ENCODE results near the gene HPS5.
A peak's percentile ranks its signal among the peaks of the same experiment; 100 is the strongest.
"Not testable (repeated sequence)": the region's sequence is repeated elsewhere in the genome, so short reads cannot be mapped to it uniquely, and the experiment has no call there.

Gene HPS5

GRCh38 chr11:18270102-18270501 is 51.8 kb downstream of the HPS5 start:
- no peak for DNase-seq

DNA sequence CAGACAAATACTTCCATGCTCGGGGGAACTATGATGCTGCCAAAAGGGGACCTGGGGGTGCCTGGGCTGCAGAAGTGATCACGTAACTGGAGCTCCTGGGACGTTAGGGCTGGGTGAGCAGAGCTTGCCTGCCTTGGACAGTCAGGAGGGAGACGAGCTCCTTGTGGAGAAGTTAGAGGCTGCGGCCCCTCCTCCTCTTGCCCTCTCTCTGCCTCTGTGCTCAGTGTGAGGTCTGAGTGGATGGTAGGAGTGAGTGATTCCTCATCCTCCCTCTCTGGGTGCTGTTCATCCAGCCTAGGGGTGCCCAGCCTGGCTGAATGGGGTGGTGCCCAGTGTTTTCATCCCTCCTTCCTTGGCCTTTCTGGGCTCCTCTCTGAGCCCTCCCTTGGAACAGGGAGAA is 52.7 kb downstream of the HPS5 start:
- DNase-seq: not testable (repeated sequence)

GRCh38 chr11:18267335-18268133 is 54.4 kb downstream of the HPS5 start:
- DNase-seq: not testable (repeated sequence)

GRCh38 chr11:18265949-18266348 is 56.0 kb downstream of the HPS5 start, which contains the start of gene SAA1:
Gene SAA1, plus strand, starts transcription at chr11:18266264. Its CDS starts 624 bp downstream, at chr11:18266888.
- no peak for DNase-seq

DNA sequence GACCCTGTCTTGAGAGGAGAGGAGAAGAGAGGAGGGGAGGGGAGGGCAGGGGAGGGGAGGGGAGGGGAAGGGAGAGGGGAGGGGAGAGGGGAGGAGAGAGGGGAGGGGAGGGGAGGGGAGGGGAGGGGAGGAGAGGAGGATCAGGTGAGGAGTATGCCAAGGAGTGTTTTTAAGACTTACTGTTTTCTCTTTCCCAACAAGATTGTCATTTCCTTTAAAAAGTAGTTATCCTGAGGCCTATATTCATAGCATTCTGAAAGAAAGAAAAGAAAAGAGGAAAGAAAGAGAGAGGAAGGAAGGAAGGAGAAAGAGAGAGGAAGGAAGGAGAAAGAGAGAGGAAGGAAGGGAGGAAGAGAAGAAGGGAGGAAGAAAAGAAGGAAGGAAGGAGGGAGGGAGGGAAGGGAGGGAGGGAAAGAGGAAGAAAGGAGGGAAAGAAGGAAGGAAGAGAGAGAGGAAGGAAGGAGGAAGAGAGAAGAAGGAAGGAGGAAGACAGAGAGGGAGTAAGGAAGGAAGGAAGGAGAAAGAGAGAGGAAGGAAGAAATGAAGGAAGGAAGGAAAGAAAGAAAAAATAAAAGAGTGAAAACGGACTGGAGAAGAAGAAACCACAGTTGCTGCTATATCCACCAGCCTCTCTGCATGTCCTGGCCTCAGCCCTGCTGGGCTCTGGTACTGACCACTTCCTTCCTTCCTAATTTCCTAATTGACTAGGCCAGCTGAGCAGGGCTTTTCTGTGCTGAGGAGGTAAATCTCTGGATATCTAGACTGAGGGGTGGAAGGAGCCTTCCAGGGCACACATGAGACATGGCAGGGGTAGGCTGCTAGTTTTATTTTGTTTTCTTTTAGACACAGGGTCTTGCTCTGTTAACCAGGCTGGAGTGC is 57.0 kb downstream of the HPS5 start:
- no peak for DNase-seq

DNA sequence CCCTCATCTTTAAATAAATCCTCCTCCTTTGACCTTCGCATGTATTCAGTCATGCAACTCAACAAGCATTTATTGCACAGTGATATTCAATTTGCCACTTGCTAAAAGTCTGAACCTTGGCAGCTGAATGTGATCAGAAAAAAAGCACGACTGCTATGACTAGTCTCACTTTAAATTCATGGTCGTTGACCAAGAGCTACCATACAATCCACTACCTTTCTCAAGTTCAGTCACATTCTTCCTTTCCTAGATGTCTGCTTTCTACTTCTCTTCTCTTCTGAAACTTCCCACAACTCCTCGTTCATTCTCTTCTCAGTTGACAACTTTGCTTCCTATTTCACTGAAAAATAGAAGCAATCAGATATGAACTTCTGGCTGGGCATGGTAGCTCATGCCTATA is 57.9 kb downstream of the HPS5 start:
- DNase-seq: no peak

DNA sequence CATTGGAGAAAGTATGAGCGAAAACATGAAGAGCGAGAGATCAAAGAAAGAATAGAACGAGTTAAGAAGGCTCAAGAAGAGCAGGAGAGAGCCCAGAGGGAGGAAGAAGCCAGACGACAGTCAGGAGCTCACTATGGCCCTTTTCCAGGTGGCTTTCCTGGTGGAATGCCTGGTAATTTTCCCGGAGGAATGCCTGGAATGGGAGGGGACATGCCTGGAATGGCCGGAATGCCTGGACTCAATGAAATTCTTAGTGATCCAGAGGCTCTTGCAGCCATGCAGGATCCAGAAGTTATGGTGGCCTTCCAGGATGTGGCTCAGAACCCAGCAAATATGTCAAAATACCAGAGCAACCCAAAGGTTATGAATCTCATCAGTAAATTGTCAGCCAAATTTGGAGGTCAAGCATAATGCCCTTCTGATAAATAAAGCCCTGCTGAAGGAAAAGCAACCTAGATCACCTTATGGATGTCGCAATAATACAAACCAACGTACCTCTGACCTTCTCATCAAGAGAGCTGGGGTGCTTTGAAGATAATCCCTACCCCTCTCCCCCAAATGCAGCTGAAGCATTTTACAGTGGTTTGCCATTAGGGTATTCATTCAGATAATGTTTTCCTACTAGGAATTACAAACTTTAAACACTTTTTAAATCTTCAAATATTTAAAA is 59.1 kb downstream of the HPS5 start:
- DNase-seq: not testable (repeated sequence)

DNA sequence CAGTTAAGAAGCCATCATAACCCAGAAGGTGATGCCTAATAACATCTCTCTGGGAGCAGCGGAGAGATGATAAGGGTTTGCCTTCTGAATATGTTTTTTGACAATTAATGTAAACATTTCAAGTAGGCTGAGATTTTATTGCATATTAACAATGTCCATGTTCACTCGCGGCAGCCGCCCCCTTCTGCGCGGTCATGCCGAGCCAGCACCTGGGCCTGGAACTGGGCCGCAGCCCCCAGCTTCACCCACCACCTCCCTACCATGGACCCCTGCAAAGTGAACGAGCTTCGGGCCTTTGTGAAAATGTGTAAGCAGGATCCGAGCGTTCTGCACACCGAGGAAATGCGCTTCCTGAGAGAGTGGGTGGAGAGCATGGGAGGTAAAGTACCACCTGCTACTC is 60.2 kb downstream of the HPS5 start:
- no peak for DNase-seq

DNA sequence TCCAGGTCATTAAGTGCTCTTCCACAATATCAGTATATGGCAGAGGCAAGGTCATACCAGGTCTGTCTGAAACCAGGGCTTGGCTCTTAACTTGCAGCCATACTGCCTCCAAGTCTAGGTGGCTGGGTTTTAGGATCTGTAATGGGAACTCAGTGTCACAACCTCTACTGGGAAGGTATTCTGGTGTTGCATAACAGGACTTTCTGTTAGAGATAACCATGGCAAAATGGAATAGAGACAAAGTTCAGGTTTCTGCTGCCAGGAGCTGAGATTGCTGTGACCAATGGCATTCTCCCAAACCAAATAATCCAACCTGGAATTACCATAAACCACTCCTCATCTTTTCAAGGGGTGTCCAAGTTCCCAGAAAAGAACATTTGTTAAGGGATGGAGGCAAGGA is 62.7 kb downstream of the HPS5 start:
- no peak for DNase-seq

GRCh38 chr11:18254781-18255361 is 67.1 kb downstream of the HPS5 start:
- DNase-seq: no peak

- no peak for DNase-seq
Observed at GRCh38 chr11:18253778-18254338, 68.1 kb downstream of the HPS5 start.

DNA sequence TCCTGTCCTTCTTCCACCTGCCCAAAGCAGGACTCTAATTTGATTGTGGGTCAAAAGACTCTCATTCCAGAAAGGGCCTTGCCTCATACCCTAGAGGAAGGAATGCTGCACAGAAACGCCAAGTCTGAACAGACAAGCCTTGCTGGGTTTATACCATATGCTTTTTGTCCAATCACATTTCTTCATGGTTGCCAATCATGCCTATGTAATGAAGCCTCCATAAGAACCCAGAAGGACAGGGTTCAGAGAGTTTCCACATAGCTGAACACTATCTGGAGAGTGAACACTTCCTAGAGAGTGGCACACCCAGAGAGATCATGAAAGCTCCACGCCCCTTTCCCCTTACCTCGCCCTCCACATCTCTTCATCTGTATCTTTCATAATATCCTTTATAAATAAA is 68.7 kb downstream of the HPS5 start:
- no peak for DNase-seq

DNA sequence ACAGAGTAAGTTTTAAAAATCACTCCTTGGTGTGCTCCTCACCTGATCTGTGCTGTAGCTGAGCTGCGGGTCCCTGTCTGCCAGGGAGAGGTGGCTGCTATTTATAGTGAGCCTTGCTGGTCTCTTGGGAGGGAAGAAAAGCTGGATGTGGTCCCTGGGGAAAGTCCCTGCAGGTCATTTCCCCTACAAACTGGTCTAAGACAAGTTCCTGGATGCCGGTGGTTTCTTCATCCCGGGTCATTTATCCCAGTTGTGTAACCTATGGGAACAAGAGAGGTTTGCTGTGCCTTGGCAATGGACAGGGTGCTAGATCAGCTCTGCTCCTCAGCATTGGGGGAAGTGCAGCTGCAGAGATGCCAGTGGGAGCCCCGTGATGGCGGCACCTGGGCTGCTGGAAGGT is 73.4 kb downstream of the HPS5 start, which contains the start of gene SAA2:
SAA2 (minus strand) TSS at position 108 of the 400 bp plus-strand sequence. CDS start 657 bp downstream, outside the sequence.
- DNase-seq: peak; percentile 6

- not testable (repeated sequence) for DNase-seq
Observed at GRCh38 chr11:18247191-18247581, 74.8 kb downstream of the HPS5 start.

DNA sequence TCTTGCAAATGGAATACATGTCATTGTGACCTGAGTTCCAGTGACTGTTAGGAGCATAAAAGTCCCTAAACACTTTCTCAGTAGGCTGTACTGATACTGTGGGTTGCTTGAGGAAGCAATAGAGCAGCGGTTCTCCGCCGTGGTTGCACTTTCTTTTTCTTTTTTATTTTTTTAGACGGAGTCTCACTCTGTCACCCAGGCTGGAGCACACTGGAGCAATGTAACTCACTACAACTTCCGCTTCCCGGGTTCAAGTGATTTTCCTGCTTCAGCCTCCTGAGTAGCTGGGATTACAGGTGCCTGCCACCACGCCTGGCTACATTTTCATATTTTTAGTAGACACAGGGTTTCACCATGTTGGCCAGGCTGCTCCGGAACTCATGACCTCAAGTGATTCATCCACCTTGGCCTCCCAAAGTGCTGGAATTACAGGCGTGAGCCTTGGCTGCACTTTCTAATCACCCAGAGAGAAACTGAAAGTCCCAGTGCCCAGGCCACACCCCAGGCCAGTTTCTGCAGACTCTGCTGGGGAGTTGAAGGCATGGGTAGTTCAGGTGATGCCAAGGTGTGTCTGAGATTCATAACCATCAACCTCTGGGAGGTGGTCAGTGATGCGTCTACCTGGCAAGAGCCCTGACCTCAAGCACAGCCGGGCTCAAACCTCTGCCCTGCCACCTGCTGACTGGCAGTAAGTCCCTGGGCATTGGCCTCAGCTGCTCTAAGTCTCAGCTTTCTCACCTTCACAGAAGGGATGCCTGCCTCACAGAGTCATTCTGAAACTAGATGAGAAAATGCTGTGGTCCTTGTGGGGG is 75.4 kb downstream of the HPS5 start:
- DNase-seq: not testable (repeated sequence)

DNA sequence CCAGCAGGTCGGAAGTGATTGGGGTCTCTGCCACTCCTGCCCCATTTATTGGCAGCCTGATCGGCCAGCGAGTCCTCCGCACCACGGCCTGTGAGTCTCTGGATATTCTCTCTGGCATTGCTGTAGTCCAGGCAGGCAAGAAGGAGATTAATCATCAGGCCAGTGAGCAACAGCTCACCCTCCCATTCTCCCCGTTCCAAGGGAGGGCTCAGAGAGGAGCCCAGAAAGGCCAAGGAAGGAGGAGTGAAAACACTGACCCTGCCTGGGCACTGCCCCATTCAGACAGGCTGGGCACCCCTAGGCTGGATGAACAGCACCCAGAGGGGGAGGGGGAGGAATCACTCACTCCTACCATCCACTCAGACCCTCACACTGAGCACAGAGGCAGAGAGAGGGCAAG is 76.5 kb downstream of the HPS5 start:
- DNase-seq: peak; percentile 10

DNA sequence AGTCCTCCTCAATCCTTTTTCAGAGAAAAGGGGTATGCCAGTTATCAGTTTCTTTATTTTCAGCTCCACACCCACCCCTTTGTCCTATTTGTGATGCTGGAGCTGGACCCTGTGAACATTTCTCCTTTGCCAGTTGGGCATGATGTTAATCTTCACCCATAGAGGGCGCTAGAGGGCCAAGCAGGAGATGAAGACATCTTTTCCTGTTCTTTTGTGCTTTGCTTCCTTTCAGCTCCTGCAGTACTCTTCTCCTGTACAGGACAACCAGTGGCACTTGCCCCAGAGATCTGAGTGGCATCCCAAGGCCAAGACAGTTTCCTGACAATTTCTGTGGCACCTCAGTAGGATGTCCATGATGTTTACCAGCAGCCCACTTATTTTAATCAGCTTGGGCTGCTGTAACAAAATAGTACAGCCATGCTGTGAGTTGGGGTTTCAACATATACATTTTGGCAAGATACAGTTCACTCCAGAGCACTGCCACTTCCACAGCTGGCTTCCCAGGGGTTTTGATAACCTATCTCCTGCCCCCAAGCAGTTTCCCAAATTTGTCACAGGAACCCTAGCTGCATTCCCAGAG is 78.1 kb downstream of the HPS5 start:
- peak; percentile 66 for DNase-seq

DNA sequence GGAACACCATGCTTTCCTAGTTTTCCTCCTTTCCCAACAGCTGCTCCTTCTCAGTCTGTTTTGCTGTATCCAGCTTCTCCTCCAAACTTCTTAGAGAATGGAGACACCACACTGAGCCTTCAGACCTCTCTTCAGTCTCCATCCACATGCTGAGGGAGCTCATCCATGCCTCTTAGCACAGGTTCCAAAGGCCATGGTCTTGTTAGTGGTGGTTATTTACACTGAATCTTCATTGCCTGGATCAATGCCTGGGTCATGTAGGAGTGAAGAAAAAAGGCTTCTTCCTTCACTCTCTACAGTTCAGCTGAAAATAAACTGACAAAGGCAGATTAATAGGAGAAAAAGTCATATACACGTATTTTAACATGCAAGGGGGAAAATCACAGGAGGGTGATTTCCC is 82.3 kb downstream of the HPS5 start:
- DNase-seq: no peak

DNA sequence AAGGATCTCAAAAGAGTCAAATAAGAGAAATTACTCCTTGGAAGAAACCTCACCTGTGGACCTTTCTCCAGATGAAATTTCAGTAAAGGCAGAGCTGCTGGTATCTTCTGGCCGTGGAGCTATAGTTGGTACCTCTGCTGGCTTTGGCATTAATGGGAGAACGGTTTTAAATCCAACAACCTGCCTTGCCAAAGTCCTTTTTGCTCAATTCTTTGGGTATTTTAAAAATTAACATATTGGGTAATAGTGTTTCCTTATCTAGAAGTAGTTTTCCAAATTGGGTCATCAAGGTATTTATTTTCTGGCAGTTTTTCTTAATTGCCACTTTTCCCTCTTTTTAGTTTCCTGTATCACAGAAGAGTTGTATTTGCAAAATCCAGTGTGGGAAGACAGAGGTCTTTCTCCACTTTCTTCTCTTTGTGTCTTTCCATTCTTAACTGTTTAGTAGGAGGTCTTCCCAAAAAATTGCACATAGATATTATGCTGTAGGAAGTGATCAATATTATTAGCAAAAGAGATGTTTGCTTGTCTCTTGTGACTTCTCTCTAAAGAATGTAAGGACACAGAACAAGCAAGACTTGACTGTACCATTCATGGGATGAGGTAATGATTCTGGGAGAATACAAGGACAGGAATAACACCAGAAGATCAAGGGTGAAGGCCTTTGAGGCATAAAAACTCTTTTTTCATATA is 85.1 kb downstream of the HPS5 start, which contains the start of gene SAA4:
SAA4 (minus strand) TSS at position 139 of the 693 bp plus-strand sequence. CDS start 876 bp downstream, outside the sequence.
- no peak for DNase-seq

Measured in kidney glomerular epithelial cell (primary cell).